Activated naive CD4-positive, alpha-beta T cell treated with anti-CD3 and anti-CD28 coated beads, Interleukin-2, amount 50 U/mL, for 24 hours (primary cell): ENCODE data around the gene OR6V1.
"Not testable (repeated sequence)": the region's sequence is repeated elsewhere in the genome, so short reads cannot be mapped to it uniquely, and the experiment has no call there.

ENCODE experiments used
- H3K27ac Mint-ChIP-seq: one replicate; pipeline ENCODE4 v1.8.0; 2021; ENCODE audit warnings: mild to moderate bottlenecking, mixed read lengths
- H3K27me3 Mint-ChIP-seq: one replicate; pipeline ENCODE4 v1.8.0; 2021; ENCODE audit warnings: mixed read lengths
- H3K36me3 Mint-ChIP-seq: one replicate; pipeline ENCODE4 v1.8.0; 2021; ENCODE audit warnings: mixed read lengths
- H3K4me1 Mint-ChIP-seq: one replicate; pipeline ENCODE4 v1.8.0; 2021; ENCODE audit warnings: mixed read lengths
- H3K4me3 Mint-ChIP-seq: one replicate; pipeline ENCODE4 v1.8.0; 2021; ENCODE audit warnings: mild to moderate bottlenecking, mixed read lengths
- H3K9me3 Mint-ChIP-seq: one replicate; pipeline ENCODE4 v1.8.0; 2021; ENCODE audit warnings: mixed read lengths

Gene OR6V1

GRCh38 chr7:143069912-143070500 lies 17.9 kb downstream of the OR6V1 start:
- H3K36me3 Mint-ChIP-seq: no peaks in the 10 kb centered on the region
- H3K4me1 Mint-ChIP-seq: no peaks in the 10 kb centered on the region
- H3K27ac Mint-ChIP-seq: no peak overlapping the region
- H3K9me3 Mint-ChIP-seq: no peaks in the 10 kb centered on the region
- H3K4me3 Mint-ChIP-seq: no peak overlapping the region
- peaks cover 13% of the 10 kb centered on the region for H3K27me3 Mint-ChIP-seq

GRCh38 chr7:143073556-143073955 lies 21.4 kb downstream of the OR6V1 start:
- no peak overlapping the region for H3K27ac Mint-ChIP-seq
- no peaks in the 10 kb centered on the region for H3K36me3 Mint-ChIP-seq
- no peaks in the 10 kb centered on the region for H3K9me3 Mint-ChIP-seq

GRCh38 chr7:143074141-143074540 lies 22.0 kb downstream of the OR6V1 start:
- no peaks in the 10 kb centered on the region for H3K36me3 Mint-ChIP-seq
- H3K4me1 Mint-ChIP-seq: no peaks in the 10 kb centered on the region
- no peak overlapping the region for H3K4me3 Mint-ChIP-seq
- peaks cover 18% of the 10 kb centered on the region for H3K27me3 Mint-ChIP-seq
- no peak overlapping the region for H3K27ac Mint-ChIP-seq
- H3K9me3 Mint-ChIP-seq: no peaks in the 10 kb centered on the region

More at GRCh38 chr7:143073556-143073955, 21.4 kb downstream of the OR6V1 start:
- H3K4me1 Mint-ChIP-seq: no peaks in the 10 kb centered on the region
- no peak overlapping the region for H3K4me3 Mint-ChIP-seq
- H3K27me3 Mint-ChIP-seq: peaks cover 17% of the 10 kb centered on the region

GRCh38 chr7:143085109-143085508 lies 33.0 kb downstream of the OR6V1 start:
- peaks cover 27% of the 10 kb centered on the region for H3K9me3 Mint-ChIP-seq
- peaks cover 11% of the 10 kb centered on the region for H3K27me3 Mint-ChIP-seq
- H3K36me3 Mint-ChIP-seq: peaks cover 4% of the 10 kb centered on the region
- no peak overlapping the region for H3K4me3 Mint-ChIP-seq
- no peak overlapping the region for H3K27ac Mint-ChIP-seq
- H3K4me1 Mint-ChIP-seq: no peaks in the 10 kb centered on the region

GRCh38 chr7:143085610-143086009 lies 33.5 kb downstream of the OR6V1 start:
- H3K9me3 Mint-ChIP-seq: peaks cover 26% of the 10 kb centered on the region
- not testable (repeated sequence) for H3K27ac Mint-ChIP-seq, H3K4me3 Mint-ChIP-seq, H3K4me1 Mint-ChIP-seq, H3K36me3 Mint-ChIP-seq
- peaks cover 11% of the 10 kb centered on the region for H3K27me3 Mint-ChIP-seq

GRCh38 chr7:143088549-143089231 lies 36.5 kb downstream of the OR6V1 start:
- H3K4me1 Mint-ChIP-seq, H3K27ac Mint-ChIP-seq, H3K4me3 Mint-ChIP-seq, H3K36me3 Mint-ChIP-seq: not testable (repeated sequence)
- H3K9me3 Mint-ChIP-seq: peaks cover 11% of the 10 kb centered on the region
- H3K27me3 Mint-ChIP-seq: peaks cover 10% of the 10 kb centered on the region

- peaks cover 12% of the 10 kb centered on the region for H3K9me3 Mint-ChIP-seq
- peaks cover 2% of the 10 kb centered on the region for H3K36me3 Mint-ChIP-seq
- no peaks in the 10 kb centered on the region for H3K4me1 Mint-ChIP-seq
- H3K27ac Mint-ChIP-seq: no peak overlapping the region
- H3K4me3 Mint-ChIP-seq: no peak overlapping the region
- H3K27me3 Mint-ChIP-seq: peaks cover 2% of the 10 kb centered on the region
Measured at GRCh38 chr7:143096146-143096545, 44.0 kb downstream of the OR6V1 start.

GRCh38 chr7:143099579-143099978 lies 47.4 kb downstream of the OR6V1 start:
- H3K4me1 Mint-ChIP-seq: not testable (repeated sequence)

More at GRCh38 chr7:143099579-143099978, 47.4 kb downstream of the OR6V1 start:
- H3K27ac Mint-ChIP-seq, H3K36me3 Mint-ChIP-seq, H3K4me3 Mint-ChIP-seq, H3K27me3 Mint-ChIP-seq: not testable (repeated sequence)
- H3K9me3 Mint-ChIP-seq: peaks cover 12% of the 10 kb centered on the region
